IgD-negative memory B cell (primary cell): Measurements from ENCODE around the gene PCAT6. TPM values are rescaled to one million over a fixed set of nuclear protein-coding genes. Genes with fewer than 3 reads are reported as not detected.
"Not testable (repeated sequence)": the region's sequence is repeated elsewhere in the genome, so short reads cannot be mapped to it uniquely, and the experiment has no call there.

Experiments used
- H3K27ac Mint-ChIP-seq, 3 donors: one replicate each; pipeline ENCODE4 v1.8.0; 2020 to 2022; ENCODE audit warnings: mild to moderate bottlenecking in 3 of 3, mixed read lengths in 3 of 3, moderate library complexity in 1 of 3
- H3K27me3 Mint-ChIP-seq: one replicate; pipeline ENCODE4 v1.8.0; 2021; ENCODE audit warnings: mixed read lengths
- H3K36me3 Mint-ChIP-seq: one replicate; pipeline ENCODE4 v1.8.0; 2020; ENCODE audit warnings: mild to moderate bottlenecking, mixed read lengths
- H3K4me1 Mint-ChIP-seq, 3 donors: one replicate each; pipeline ENCODE4 v1.8.0; 2020 to 2022; ENCODE audit warnings: mixed read lengths in 3 of 3, mild to moderate bottlenecking in 1 of 3
- H3K4me3 Mint-ChIP-seq, 4 donors: one replicate each; pipeline ENCODE4 v1.8.0; 2020 to 2022; ENCODE audit warnings: mild to moderate bottlenecking in 4 of 4, mixed read lengths in 4 of 4, moderate library complexity in 3 of 4
- H3K9me3 Mint-ChIP-seq, 3 donors: one replicate each; pipeline ENCODE4 v1.8.0; 2020 to 2021; ENCODE audit warnings: mixed read lengths in 3 of 3, mild to moderate bottlenecking in 1 of 3
- polyA plus RNA-seq: library from polyadenylated mRNA; unstranded; fragments of 300-500 nt; fragmentation: Illumina TruSeq; gene quantifications from one replicate; pipeline ENCODE4 v1.2.3, GENCODE V29; 2021

The PCAT6 gene
- polyA plus RNA-seq, 1 donor from 2014 or later, result 1.2 TPM

- Mint-ChIP-seq H3K4me3 (no peak overlapping the region), H3K27ac (no peak overlapping the region), H3K36me3 (no peaks in the 10 kb centered on the region), H3K9me3 (peaks cover 0 to 2% (median 0%) of the 10 kb centered on the region in 3 donors), H3K4me1 (peaks cover 0 to 2% (median 0%) of the 10 kb centered on the region in 3 donors), H3K27me3 (peaks cover 27% of the 10 kb centered on the region)
Measured at GRCh38 chr1:202818819-202819218, 8.1 kb downstream of the PCAT6 start.

GRCh38 chr1:202821467-202821866 lies 10.7 kb downstream of the PCAT6 start:
- H3K9me3 Mint-ChIP-seq, result peaks cover 0 to 2% (median 0%) of the 10 kb centered on the region in 3 donors
- H3K27ac Mint-ChIP-seq, result no peak overlapping the region
- peaks cover 0 to 2% (median 0%) of the 10 kb centered on the region in 3 donors for H3K4me1 Mint-ChIP-seq
- H3K27me3 Mint-ChIP-seq, result peaks cover 24% of the 10 kb centered on the region
- no peaks in the 10 kb centered on the region for H3K36me3 Mint-ChIP-seq
- H3K4me3 Mint-ChIP-seq, result no peak overlapping the region

GRCh38 chr1:202825748-202826147 lies 15.0 kb downstream of the PCAT6 start:
- H3K4me3 Mint-ChIP-seq, result no peak overlapping the region
- no peaks in the 10 kb centered on the region for H3K36me3 Mint-ChIP-seq
- no peak overlapping the region for H3K27ac Mint-ChIP-seq
- no peaks in the 10 kb centered on the region for H3K9me3 Mint-ChIP-seq
- H3K27me3 Mint-ChIP-seq, result peaks cover 11% of the 10 kb centered on the region
- peaks cover 0 to 4% (median 1%) of the 10 kb centered on the region in 3 donors for H3K4me1 Mint-ChIP-seq

GRCh38 chr1:202829223-202829622 lies 18.5 kb downstream of the PCAT6 start:
- Mint-ChIP-seq H3K4me3 (peak overlapping the region in 1 of 4 donors; percentile 17), H3K27ac (peak overlapping the region in 1 of 3 donors; percentile 34)
- not testable (repeated sequence) for H3K27me3 Mint-ChIP-seq, H3K9me3 Mint-ChIP-seq, H3K36me3 Mint-ChIP-seq, H3K4me1 Mint-ChIP-seq

GRCh38 chr1:202831906-202832305 lies 21.2 kb downstream of the PCAT6 start:
- H3K36me3 Mint-ChIP-seq, result no peaks in the 10 kb centered on the region
- H3K9me3 Mint-ChIP-seq, result no peaks in the 10 kb centered on the region
- peaks cover 12 to 17% (median 12%) of the 10 kb centered on the region in 3 donors for H3K4me1 Mint-ChIP-seq
- H3K27me3 Mint-ChIP-seq, result no peaks in the 10 kb centered on the region
- H3K4me3 Mint-ChIP-seq, result no peak overlapping the region
- H3K27ac Mint-ChIP-seq, result no peak overlapping the region

- H3K27ac Mint-ChIP-seq, result peak overlapping the region in 1 of 3 donors; percentile 80
- H3K4me3 Mint-ChIP-seq, result peak overlapping the region in 1 of 4 donors; percentile 68
- H3K4me1 Mint-ChIP-seq, result peaks cover 13 to 15% (median 14%) of the 10 kb centered on the region in 3 donors
- H3K27me3 Mint-ChIP-seq, result no peaks in the 10 kb centered on the region
- H3K9me3 Mint-ChIP-seq, result no peaks in the 10 kb centered on the region
- no peaks in the 10 kb centered on the region for H3K36me3 Mint-ChIP-seq
Measured at GRCh38 chr1:202834771-202835547, 24.2 kb downstream of the PCAT6 start.

- H3K27me3 Mint-ChIP-seq, result no peaks in the 10 kb centered on the region
- no peak overlapping the region for H3K27ac Mint-ChIP-seq
- H3K4me1 Mint-ChIP-seq, result peaks cover 13 to 15% (median 14%) of the 10 kb centered on the region in 3 donors
- no peaks in the 10 kb centered on the region for H3K36me3 Mint-ChIP-seq
- peak overlapping the region in 1 of 4 donors; percentile 68 for H3K4me3 Mint-ChIP-seq
- H3K9me3 Mint-ChIP-seq, result no peaks in the 10 kb centered on the region
Measured at GRCh38 chr1:202835548-202836072, 24.9 kb downstream of the PCAT6 start.

GRCh38 chr1:202836623-202837403 lies 26.1 kb downstream of the PCAT6 start:
- H3K9me3 Mint-ChIP-seq, result no peaks in the 10 kb centered on the region
- no peak overlapping the region for H3K27ac Mint-ChIP-seq
- H3K27me3 Mint-ChIP-seq, result no peaks in the 10 kb centered on the region
- H3K4me3 Mint-ChIP-seq, result peak overlapping the region in 1 of 4 donors; percentile 68
- peaks cover 14 to 17% (median 15%) of the 10 kb centered on the region in 3 donors for H3K4me1 Mint-ChIP-seq
- H3K36me3 Mint-ChIP-seq, result no peaks in the 10 kb centered on the region

- H3K4me1 Mint-ChIP-seq, result peaks cover 14 to 17% (median 15%) of the 10 kb centered on the region in 3 donors
- H3K27ac Mint-ChIP-seq, result no peak overlapping the region
- H3K9me3 Mint-ChIP-seq, result no peaks in the 10 kb centered on the region
- H3K4me3 Mint-ChIP-seq, result peak overlapping the region in 1 of 4 donors; percentile 49
- no peaks in the 10 kb centered on the region for H3K27me3 Mint-ChIP-seq
- no peaks in the 10 kb centered on the region for H3K36me3 Mint-ChIP-seq
Measured at GRCh38 chr1:202837746-202838262, 27.1 kb downstream of the PCAT6 start.

GRCh38 chr1:202843081-202843480 lies 32.3 kb downstream of the PCAT6 start:
- no peaks in the 10 kb centered on the region for H3K9me3 Mint-ChIP-seq
- H3K27me3 Mint-ChIP-seq, result no peaks in the 10 kb centered on the region
- H3K27ac Mint-ChIP-seq, result no peak overlapping the region
- no peak overlapping the region for H3K4me3 Mint-ChIP-seq
- H3K36me3 Mint-ChIP-seq, result peaks cover 3% of the 10 kb centered on the region
- H3K4me1 Mint-ChIP-seq, result peaks cover 3 to 7% (median 6%) of the 10 kb centered on the region in 3 donors

- H3K9me3 Mint-ChIP-seq, result no peaks in the 10 kb centered on the region
- H3K36me3 Mint-ChIP-seq, result peaks cover 3% of the 10 kb centered on the region
- no peak overlapping the region for H3K27ac Mint-ChIP-seq
- H3K27me3 Mint-ChIP-seq, result no peaks in the 10 kb centered on the region
- H3K4me3 Mint-ChIP-seq, result no peak overlapping the region
- H3K4me1 Mint-ChIP-seq, result peaks cover 7 to 16% (median 9%) of the 10 kb centered on the region in 3 donors
Measured at GRCh38 chr1:202844259-202844658, 33.5 kb downstream of the PCAT6 start.

- Mint-ChIP-seq H3K36me3 (peaks cover 3% of the 10 kb centered on the region), H3K27ac (no peak overlapping the region), H3K4me1 (peaks cover 9 to 16% (median 11%) of the 10 kb centered on the region in 3 donors), H3K4me3 (no peak overlapping the region), H3K9me3 (no peaks in the 10 kb centered on the region), H3K27me3 (no peaks in the 10 kb centered on the region)
Measured at GRCh38 chr1:202844935-202845334, 34.2 kb downstream of the PCAT6 start.

GRCh38 chr1:202848191-202848542 lies 37.4 kb downstream of the PCAT6 start:
- Mint-ChIP-seq H3K27me3 (no peaks in the 10 kb centered on the region), H3K4me3 (peak overlapping the region in 1 of 4 donors; percentile 30), H3K36me3 (peaks cover 3% of the 10 kb centered on the region), H3K4me1 (peaks cover 17 to 21% (median 17%) of the 10 kb centered on the region in 3 donors), H3K27ac (no peak overlapping the region), H3K9me3 (no peaks in the 10 kb centered on the region)

- H3K4me3 Mint-ChIP-seq, result peak overlapping the region in 1 of 4 donors; percentile 54
- no peaks in the 10 kb centered on the region for H3K36me3 Mint-ChIP-seq
- H3K27me3 Mint-ChIP-seq, result no peaks in the 10 kb centered on the region
- no peak overlapping the region for H3K27ac Mint-ChIP-seq
- H3K9me3 Mint-ChIP-seq, result no peaks in the 10 kb centered on the region
- peaks cover 17 to 21% (median 17%) of the 10 kb centered on the region in 3 donors for H3K4me1 Mint-ChIP-seq
Measured at GRCh38 chr1:202850593-202851362, 40.0 kb downstream of the PCAT6 start.
